ENCODE results near the gene LOXL1. TPM values are rescaled to one million over a fixed set of nuclear protein-coding genes. Genes with fewer than 3 reads are reported as not detected.

The LOXL1 gene
- total and polyA plus RNA-seq, 2 of the 4 experiments (the other 2 are of a cell fraction): 148 to 332 TPM

DNA sequence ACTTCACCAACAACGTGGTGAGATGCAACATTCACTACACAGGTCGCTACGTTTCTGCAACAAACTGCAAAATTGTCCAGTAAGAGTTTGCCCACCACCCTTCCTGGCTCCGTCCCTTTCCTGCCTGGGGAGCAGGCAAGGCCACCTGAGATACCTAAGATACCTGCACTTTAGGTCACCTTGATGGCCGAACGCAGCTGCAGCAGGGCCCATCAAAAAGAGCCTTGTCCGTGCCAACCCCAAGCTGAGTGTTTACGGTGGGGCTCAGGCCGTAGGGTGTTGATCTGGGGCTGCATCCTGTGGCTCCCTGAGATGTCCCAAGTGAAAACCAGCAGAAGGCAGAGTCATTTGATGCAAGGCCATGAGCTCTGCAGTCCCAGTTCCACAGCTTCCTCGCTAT lies 23.2 kb downstream of the LOXL1 start:
- dilution Hi-C loops (cut with HindIII; ENCODE audit: low sequenced_read_pairs, unreplicated experiment): no loop called here

More for the DNA sequence above, 23.2 kb downstream of the LOXL1 start:
- no TSS peak for BruUV-seq (replicated peaks)
- Histone ChIP-seq H3K9ac (ENCODE audit: low read depth, low read length) (no peak overlapping the region), H3K4ac (ENCODE audit: low read depth, low read length) (no peak overlapping the region), H3K56ac (ENCODE audit: extremely low read depth, insufficient read depth, low read length) (no peak overlapping the region), H3K79me1 (ENCODE audit: low read depth in 1 of 2, low read length in 2 of 2) (peaks cover 3 to 12% of the 10 kb centered on the region in 2 experiments; a peak in 2 of 4 replicates), H4K8ac (ENCODE audit: low read depth in 2 of 2, low read length in 2 of 2) (no peak overlapping the region), H4K20me1 (ENCODE audit: insufficient read depth, low read length) (0 out of 2 replicates have a peak, but pooled peaks cover 2% of the 10 kb centered on the region), H3K27ac (ENCODE audit: insufficient read depth, low read length) (no peak overlapping the region), H2AFZ (replicated peaks; ENCODE audit: low read length, poor library complexity) (no peak overlapping the region), H3K9me1 (ENCODE audit: insufficient read depth, low read length) (no peaks in the 10 kb centered on the region), H3K36me3 (ENCODE audit: control insufficient read depth, insufficient read depth, low read length) (peaks cover 66% of the 10 kb centered on the region), H3K14ac (replicated peaks; ENCODE audit: low read depth, low read length) (no peak overlapping the region), H3K4me1 (ENCODE audit: control insufficient read depth, insufficient read depth, low read length) (peaks cover 7% of the 10 kb centered on the region), H3K18ac (ENCODE audit: low read depth, low read length) (no peak overlapping the region), H3K23ac (ENCODE audit: low read depth, low read length) (no peak overlapping the region), H2BK120ac (ENCODE audit: low read depth, low read length) (no peak overlapping the region), H3K27me3 (ENCODE audit: control insufficient read depth, insufficient read depth, low read length) (no peaks in the 10 kb centered on the region), H2BK20ac (ENCODE audit: low read depth, low read length) (no peak overlapping the region), H2BK15ac (ENCODE audit: low read depth, low read length) (0 out of 3 replicates have a peak overlapping the region, but pooled peaks have one; percentile 4), H2AK5ac (ENCODE audit: low read depth, low read length) (no peak overlapping the region), H3K4me3 (ENCODE audit: insufficient read depth, low read depth, low read length) (no peak overlapping the region), H4K5ac (ENCODE audit: low read depth, low read length) (no peak overlapping the region), H3K4me2 (ENCODE audit: low read depth, low read length) (no peak overlapping the region), H2BK5ac (ENCODE audit: low read depth, low read length, poor library complexity, severe bottlenecking) (no peak overlapping the region), H2AK9ac (replicated peaks; ENCODE audit: low read depth, low read length, poor library complexity) (no peak overlapping the region), H4K91ac (ENCODE audit: insufficient read depth, low read depth, low read length) (no peak overlapping the region), H3K9me3 (ENCODE audit: control insufficient read depth, insufficient read depth, low read length) (no peaks in the 10 kb centered on the region)
- POLR2A ChIA-PET (ENCODE audit: unreplicated experiment): no interaction called here
- CTCF ChIA-PET: interaction anchor here (0.7 to 2.1 kb wide), 3 partner anchors 14 to 373 kb away, joined by 3 to 9 read pairs (median 3); no protein-coding TSS in a partner anchor
- DNase-seq (no peak), ATAC-seq (ENCODE audit: low read depth) (no peak)
- intact Hi-C loops (cut with micrococcal nuclease): no loop called here
- WGBS, 2 experiments (ENCODE audit: extremely low coverage in 2 of 2, insufficient read length in 1 of 2): 92% methylated on average over 7 of the region's 10 CpGs; no CpG with 5 or more reads in 1 of the 2 experiments
- in situ Hi-C loops (cut with MboI; ENCODE audit: low sequenced_read_pairs): no loop called here
- TF ChIP-seq SMC3 (IDR thresholded peaks at IDR 0.05; ENCODE audit: low read depth, low read length): no peak
- TF ChIP-seq MXI1 (IDR thresholded peaks at IDR 0.05; ENCODE audit: borderline replicate concordance, low read depth, low read length): no peak
- no peak for TF ChIP-seq FOS (IDR thresholded peaks at IDR 0.05; ENCODE audit: low read depth, low read length)
- TF ChIP-seq POLR2A (IDR thresholded peaks at IDR 0.05; ENCODE audit: low read depth, low read length): no peak
- TF ChIP-seq, protein P1, sequence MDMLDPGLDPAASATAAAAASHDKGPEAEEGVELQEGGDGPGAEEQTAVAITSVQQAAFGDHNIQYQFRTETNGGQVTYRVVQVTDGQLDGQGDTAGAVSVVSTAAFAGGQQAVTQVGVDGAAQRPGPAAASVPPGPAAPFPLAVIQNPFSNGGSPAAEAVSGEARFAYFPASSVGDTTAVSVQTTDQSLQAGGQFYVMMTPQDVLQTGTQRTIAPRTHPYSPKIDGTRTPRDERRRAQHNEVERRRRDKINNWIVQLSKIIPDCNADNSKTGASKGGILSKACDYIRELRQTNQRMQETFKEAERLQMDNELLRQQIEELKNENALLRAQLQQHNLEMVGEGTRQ (IDR thresholded peaks at IDR 0.05; ENCODE audit: low read depth, low read length): no peak
- TF ChIP-seq BHLHE40 (IDR thresholded peaks at IDR 0.05; ENCODE audit: low read depth, low read length): no peak
- TF ChIP-seq MAZ (IDR thresholded peaks at IDR 0.05; ENCODE audit: borderline replicate concordance, low read depth, low read length): no peak
- TF ChIP-seq CHD1 (IDR thresholded peaks at IDR 0.05; ENCODE audit: low read depth, low read length): no peak
- TF ChIP-seq RFX5 (IDR thresholded peaks at IDR 0.05; ENCODE audit: low read depth, low read length): no peak
- TF ChIP-seq MAFK (IDR thresholded peaks at IDR 0.05; ENCODE audit: low read depth, low read length): no peak
- TF ChIP-seq RAD21 (IDR thresholded peaks at IDR 0.05; ENCODE audit: low read length): no peak
- no peak for TF ChIP-seq CEBPB (IDR thresholded peaks at IDR 0.05; ENCODE audit: low read depth, low read length)
- TF ChIP-seq NFE2L2 (IDR thresholded peaks at IDR 0.05; ENCODE audit: low read depth, low read length): no peak
- TF ChIP-seq RCOR1 (IDR thresholded peaks at IDR 0.05; ENCODE audit: insufficient replicate concordance, low read length): no peak
- TF ChIP-seq, protein P2, sequence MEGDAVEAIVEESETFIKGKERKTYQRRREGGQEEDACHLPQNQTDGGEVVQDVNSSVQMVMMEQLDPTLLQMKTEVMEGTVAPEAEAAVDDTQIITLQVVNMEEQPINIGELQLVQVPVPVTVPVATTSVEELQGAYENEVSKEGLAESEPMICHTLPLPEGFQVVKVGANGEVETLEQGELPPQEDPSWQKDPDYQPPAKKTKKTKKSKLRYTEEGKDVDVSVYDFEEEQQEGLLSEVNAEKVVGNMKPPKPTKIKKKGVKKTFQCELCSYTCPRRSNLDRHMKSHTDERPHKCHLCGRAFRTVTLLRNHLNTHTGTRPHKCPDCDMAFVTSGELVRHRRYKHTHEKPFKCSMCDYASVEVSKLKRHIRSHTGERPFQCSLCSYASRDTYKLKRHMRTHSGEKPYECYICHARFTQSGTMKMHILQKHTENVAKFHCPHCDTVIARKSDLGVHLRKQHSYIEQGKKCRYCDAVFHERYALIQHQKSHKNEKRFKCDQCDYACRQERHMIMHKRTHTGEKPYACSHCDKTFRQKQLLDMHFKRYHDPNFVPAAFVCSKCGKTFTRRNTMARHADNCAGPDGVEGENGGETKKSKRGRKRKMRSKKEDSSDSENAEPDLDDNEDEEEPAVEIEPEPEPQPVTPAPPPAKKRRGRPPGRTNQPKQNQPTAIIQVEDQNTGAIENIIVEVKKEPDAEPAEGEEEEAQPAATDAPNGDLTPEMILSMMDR (conservative IDR thresholded peaks at IDR 0.05; ENCODE audit: low read depth, low read length): no peak
- TF ChIP-seq, protein P3, sequence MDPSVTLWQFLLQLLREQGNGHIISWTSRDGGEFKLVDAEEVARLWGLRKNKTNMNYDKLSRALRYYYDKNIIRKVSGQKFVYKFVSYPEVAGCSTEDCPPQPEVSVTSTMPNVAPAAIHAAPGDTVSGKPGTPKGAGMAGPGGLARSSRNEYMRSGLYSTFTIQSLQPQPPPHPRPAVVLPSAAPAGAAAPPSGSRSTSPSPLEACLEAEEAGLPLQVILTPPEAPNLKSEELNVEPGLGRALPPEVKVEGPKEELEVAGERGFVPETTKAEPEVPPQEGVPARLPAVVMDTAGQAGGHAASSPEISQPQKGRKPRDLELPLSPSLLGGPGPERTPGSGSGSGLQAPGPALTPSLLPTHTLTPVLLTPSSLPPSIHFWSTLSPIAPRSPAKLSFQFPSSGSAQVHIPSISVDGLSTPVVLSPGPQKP (IDR thresholded peaks at IDR 0.05; ENCODE audit: borderline replicate concordance, low read depth, low read length): no peak
